ENCODE data around the gene SHROOM1.

GRCh38 chr5:132814503-132815294 lies 15.7 kb downstream of the SHROOM1 start:
- TF ChIP-seq CTCF (conservative IDR thresholded peaks at IDR 0.05 in 1 of 2, IDR thresholded peaks at IDR 0.05 in 1 of 2; ENCODE audit: low read depth in 1 of 2, low read length in 2 of 2) (no peak), EZH2 (IDR thresholded peaks at IDR 0.05; ENCODE audit: low read length, missing control alignments) (no peak)
